ENCODE results near the gene PACS2. TPM values are rescaled to one million over a fixed set of nuclear protein-coding genes. Genes with fewer than 3 reads are reported as not detected.

PACS2 gene
- polyA plus RNA-seq, 3 donors from 2014 or later: 2.0 to 3.3 (median 2.7) TPM

DNA sequence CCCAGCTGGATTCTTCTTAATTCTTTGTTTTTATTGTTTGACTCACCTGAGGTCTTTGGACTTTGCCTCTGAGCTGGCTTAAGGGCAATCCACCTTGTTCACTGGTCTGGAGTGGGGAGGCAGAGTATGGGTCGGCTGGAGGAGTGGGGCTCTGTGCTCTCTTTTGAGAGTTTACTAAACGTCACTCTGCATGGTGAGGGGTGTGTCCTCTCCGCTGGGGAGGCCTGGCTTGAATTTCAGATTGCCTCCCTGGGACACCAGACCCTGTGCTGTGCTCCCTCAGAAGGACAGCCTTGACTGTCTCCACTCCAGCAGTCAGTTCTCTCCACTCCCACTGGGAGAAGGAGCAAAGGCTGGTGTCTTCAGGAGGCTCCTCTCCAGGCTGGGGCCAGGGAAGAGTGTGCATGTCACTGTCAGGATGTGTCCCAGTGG is 103.2 kb downstream of the PACS2 start:
- H3K4me3 Mint-ChIP-seq: peak overlapping the region; percentile 18 to 79 (median 37)
- H3K27ac Mint-ChIP-seq: peak overlapping the region in 1 of 6 donors; percentile 10
- peaks cover 10 to 12% (median 11%) of the 10 kb centered on the region in 3 donors for H3K27me3 Mint-ChIP-seq (ENCODE audit: low read depth in 3 of 3)

DNA sequence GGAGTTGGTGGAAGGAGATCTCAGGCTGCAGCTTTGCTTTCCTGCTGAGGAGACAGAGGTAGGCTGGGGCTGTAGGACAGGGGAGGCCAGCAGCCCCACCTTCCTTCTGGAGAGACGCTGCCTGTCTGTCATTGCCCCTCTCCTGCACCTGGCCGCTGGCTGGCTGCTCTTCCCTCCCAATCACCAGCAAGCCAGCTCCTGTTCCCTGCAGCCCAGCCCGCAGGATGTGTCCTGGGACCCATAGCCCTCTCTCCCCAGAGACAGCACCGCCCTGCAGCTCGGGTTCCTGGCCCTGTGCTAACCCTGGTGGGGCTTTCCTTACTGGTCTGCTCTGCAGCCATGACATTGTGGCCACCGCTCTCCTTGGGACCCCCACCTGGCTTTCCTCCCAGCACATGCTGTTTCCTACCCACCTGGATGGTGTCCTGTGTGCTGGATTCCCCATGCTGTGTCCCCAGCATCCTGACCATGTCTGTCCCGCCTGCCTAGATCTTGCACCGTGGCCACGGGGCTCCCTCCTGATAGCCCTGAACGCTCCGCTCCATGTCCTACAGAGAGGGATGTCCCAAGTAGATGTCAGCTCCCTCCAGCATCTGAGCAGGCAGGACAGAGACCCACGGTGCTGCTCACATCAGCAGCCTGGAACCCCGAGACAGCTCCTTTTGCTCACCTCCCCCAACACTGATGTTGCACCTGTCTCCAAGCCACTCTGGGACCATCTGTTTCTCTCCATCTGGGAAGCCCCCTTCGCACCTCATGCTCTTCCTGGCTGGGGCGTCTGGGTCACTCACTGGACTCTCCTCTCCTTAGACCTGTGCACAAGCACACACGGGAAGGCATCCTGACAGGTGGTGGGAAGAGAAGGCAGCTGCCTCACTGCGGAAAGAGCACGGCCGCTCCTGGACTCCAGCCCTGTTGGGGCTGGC is 104.0 kb downstream of the PACS2 start:
- Mint-ChIP-seq H3K36me3 (no peaks in the 10 kb centered on the region), H3K4me3 (peak overlapping the region; percentile 42 to 80 (median 67)), H3K9me3 (no peaks in the 10 kb centered on the region), H3K27ac (peak overlapping the region in 4 of 6 donors; percentile 21 to 67 (median 31)), H3K4me1 (peaks cover 30 to 37% of the 10 kb centered on the region in 2 donors), H3K27me3 (ENCODE audit: low read depth in 3 of 3) (peaks cover 5 to 9% (median 5%) of the 10 kb centered on the region in 3 donors)
- DNase-seq: no peak

More for the DNA sequence above, 103.2 kb downstream of the PACS2 start:
- Mint-ChIP-seq H3K36me3 (no peaks in the 10 kb centered on the region), H3K9me3 (no peaks in the 10 kb centered on the region), H3K4me1 (peaks cover 27 to 32% of the 10 kb centered on the region in 2 donors)
- DNase-seq: no peak

DNA sequence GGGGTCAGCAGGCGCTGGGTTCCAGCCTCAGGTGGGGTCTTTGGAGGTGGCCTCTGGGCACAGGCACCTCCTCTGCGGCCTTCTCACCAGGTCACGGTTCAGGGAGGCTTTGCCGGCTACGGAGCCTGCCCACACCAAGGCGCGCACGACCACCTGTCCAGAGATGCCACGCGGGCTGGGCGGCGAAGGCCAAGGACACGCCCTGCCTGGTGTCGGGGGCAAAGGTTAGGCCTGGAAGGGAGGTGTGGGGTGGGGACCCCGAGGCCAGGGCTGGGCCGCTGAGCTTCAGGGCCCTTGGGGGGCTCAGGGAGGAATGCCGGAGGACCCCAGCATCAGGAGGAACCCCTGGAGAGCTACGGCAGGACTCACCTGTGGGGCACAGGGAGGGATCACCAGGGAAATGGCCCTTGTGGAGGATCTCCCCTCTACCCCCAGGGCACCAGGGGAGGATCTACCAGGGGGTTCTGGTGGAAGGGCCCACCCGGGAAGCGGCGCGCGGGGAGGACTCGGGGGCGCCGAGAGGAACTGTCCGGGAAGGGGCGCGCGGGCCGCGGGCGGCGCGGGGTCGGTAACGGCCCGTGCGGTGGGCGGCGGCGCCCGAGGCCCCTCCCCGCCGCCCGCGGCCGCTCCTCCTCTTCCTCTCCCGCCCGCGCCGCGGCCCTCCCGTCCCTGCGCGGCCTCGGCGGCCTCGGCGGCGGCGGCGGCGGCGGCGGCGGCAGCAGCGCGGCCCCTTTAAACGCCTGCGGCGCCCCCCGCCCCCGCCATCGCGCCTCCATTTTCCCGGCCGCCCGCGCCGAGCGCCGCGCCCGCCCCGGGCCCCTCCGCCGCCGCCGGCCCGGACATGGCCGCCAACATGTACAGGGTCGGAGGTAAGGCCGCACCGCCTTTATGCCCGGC is 104.9 kb downstream of the PACS2 start, which contains the start of gene MTA1:
Gene MTA1, plus strand, starts transcription at position 633 of the 897 bp plus-strand sequence. Its CDS starts 209 bp downstream, at position 842.
- H3K27me3 Mint-ChIP-seq (ENCODE audit: low read depth in 3 of 3): peaks cover 5% of the 10 kb centered on the region in 3 donors
- peak within 1 kb of the TSS; percentile 70 to 85 (median 84) for H3K4me3 Mint-ChIP-seq
- peak within 1 kb of the TSS in 4 of 6 donors; percentile 62 to 85 (median 78) for H3K27ac Mint-ChIP-seq
- peak in 2 of 3 donors; percentile 52 to 57 for DNase-seq
- H3K9me3 Mint-ChIP-seq: no peaks in the 10 kb centered on the region
- peaks cover 32 to 41% of the 10 kb centered on the region in 2 donors for H3K4me1 Mint-ChIP-seq
- H3K36me3 Mint-ChIP-seq: no peaks in the 10 kb centered on the region

DNA sequence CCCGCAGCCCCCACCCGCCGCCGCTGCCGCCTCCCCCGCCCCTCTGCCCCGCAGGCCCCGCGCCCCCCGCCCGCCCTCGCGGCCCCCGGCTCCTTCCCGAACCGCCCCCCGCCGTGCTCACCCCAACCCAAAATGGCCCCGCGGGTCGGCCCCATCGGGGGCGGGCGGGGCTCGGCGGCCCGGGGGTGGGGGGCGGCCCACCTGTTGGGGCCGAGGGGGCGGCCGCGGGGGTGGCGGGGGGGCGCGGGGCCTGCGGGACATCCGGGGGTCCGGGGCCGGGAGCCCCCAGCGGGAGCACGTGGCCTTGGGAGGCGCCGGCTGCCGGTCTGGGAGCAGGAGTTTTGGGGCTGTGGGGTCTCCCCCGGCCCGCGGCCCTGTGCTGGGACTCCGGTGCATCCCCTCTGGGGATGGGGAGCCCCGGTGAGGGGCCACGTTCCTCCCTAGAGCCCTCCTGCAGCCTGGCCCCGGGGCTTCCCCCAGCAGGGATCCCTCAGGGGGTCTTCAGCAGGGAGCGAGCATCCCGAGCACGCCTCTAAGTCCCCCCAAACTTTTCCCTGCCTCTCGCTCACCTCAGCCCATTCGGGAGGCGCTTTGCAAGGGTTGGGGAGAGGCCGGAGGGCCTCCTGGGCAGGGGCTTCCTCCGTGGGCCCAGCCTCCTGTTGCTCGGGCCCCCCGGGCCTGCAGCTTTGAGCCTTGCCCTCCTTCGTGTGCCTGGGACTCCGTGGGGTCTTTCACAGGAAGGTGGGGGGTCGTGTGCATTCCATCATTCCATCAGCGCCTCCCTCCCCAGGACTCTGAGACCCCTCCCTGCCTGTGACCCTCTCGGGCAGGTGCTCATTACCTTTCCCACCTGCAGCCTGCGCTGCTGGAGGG is 105.8 kb downstream of the PACS2 start:
- Mint-ChIP-seq H3K9me3 (no peaks in the 10 kb centered on the region), H3K4me1 (peaks cover 30 to 37% of the 10 kb centered on the region in 2 donors), H3K4me3 (peak overlapping the region; percentile 70 to 85 (median 84)), H3K27ac (peak overlapping the region in 4 of 6 donors; percentile 62 to 85 (median 76)), H3K36me3 (no peaks in the 10 kb centered on the region), H3K27me3 (ENCODE audit: low read depth in 3 of 3) (peaks cover 5% of the 10 kb centered on the region in 3 donors)
- no peak for DNase-seq

DNA sequence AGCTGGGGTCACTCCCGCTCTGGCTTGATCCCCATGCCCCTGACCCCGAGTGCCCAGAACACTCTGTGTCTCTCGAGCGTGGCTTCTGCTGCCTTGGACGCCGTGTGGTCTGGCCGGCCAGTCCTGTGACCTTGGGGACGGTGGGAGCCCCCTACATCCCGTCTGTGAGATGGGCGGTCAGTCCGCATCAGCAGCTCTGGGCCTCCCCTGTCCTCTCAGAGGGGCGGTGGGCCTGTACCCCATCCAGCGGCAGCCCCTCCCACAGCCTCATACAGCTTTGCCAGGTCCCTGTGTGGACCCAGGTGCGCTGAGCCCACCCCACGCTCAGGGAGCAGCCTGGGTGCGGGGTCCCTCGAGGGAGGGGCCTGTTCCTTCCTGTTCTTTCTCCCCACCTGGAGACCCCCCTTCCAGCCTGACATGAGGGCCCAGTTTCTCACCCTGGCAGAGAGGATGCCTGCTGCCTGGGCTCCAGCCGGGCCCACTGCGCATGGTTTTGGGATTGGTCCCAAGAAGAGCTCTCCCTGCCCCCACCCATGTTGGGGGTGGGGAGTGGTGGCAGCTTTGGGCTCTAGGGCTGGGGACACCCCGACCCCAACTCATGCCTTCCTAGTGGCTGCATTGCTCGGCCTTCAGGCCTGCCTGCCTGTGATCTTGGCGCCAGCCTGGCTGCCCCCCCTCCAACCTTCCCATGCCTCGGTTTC is 106.6 kb downstream of the PACS2 start:
- no peaks in the 10 kb centered on the region for H3K36me3 Mint-ChIP-seq
- peak overlapping the region; percentile 70 to 85 (median 84) for H3K4me3 Mint-ChIP-seq
- peaks cover 5% of the 10 kb centered on the region in 3 donors for H3K27me3 Mint-ChIP-seq (ENCODE audit: low read depth in 3 of 3)
- DNase-seq: no peak
- H3K27ac Mint-ChIP-seq: peak overlapping the region; percentile 11 to 85 (median 68)
- H3K4me1 Mint-ChIP-seq: peaks cover 29 to 36% of the 10 kb centered on the region in 2 donors
- no peaks in the 10 kb centered on the region for H3K9me3 Mint-ChIP-seq

DNA sequence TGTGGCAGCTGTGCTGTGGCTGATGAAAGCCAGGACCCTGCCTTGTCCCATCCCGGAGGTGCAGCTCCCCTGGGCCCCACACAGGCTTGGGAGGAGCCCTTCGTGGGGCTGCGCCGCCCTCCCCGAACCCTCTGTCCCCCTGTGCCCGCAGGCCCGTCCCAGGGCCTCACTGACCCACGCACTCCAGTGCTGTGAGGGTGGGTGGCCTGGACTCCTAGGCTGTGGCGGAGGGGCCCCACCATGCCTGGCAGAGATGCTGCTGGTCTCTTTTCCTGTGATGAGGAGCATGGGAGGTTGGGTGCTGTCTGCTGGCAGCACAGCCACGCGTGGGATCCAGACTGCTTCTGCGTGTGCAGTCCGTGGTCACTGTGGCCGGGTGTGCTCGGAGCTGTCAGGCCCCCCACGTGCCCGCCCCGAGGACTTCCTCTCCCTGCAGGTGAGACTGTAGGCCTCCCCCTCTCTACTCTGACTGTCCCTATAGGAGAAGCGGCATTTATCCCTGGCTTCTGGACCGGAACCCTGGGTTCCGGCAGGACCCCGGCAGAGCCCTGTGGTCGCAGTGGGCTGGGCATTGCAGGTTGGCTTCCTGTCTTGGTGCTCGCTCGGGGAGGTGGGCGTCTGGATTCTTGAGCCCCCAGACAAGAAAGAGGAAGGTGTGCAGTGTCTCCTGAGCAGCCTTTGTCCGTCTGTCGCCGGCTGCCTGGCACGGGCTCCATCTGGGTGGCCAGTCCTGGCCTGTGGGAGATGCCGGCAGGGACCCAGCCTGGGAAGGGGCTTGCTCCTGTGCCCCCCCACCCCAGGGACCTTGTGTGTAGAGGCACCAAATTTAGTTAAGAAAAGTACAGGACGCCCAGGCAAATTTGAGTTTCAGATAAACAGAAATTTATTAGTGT is 107.4 kb downstream of the PACS2 start:
- peak in 1 of 3 donors; percentile 37 for DNase-seq
- Mint-ChIP-seq H3K36me3 (peaks cover 0 to 1% (median 0%) of the 10 kb centered on the region in 3 donors), H3K27me3 (ENCODE audit: low read depth in 3 of 3) (peaks cover 3 to 5% (median 5%) of the 10 kb centered on the region in 3 donors), H3K4me1 (peaks cover 36% of the 10 kb centered on the region in 2 donors), H3K27ac (peak overlapping the region; percentile 63 to 81 (median 78)), H3K9me3 (no peaks in the 10 kb centered on the region), H3K4me3 (peak overlapping the region; percentile 54 to 85 (median 80))

DNA sequence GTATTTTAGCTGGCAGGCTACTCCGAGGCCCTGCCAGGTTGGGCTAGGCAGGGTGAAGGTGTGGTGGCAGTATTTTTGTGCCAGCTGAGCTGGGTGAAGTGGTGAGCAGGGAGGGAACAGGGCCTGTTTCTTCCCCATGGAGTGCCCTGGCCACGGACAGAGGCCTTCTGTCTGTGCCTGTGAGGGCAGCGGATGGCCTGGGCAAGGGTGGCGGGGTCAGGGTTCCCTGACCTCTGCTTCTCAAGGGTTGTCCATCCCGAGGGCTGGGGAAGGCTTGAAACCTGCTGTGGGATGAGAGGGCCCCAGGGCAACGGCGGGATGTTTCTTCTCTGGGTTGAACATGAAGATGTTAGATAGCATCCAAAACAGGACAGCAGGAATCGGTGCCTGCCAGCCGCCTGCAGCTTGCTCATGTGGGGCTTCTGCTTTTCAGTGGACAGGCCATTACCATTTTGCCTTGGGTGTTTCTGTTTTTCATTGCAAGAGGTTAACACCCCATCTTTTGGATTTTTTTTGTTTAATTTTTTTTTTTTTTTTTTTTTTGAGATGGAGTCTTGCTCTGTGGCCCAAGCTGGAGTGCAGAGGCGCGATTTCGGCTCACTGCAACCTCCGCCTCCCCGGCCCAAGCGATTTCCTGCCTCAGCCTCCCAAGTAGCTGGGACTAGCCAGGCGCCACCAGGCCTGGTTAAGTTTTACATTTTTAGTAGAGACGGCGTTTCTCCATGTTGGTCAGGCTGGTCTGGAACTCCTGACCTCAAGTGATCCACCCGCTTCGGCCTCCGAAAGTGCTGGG is 108.3 kb downstream of the PACS2 start:
- Mint-ChIP-seq H3K9me3 (no peaks in the 10 kb centered on the region), H3K4me1 (peaks cover 43 to 45% of the 10 kb centered on the region in 2 donors), H3K4me3 (peak overlapping the region in 2 of 5 donors; percentile 9 to 21), H3K27me3 (ENCODE audit: low read depth in 3 of 3) (peaks cover 3 to 5% (median 5%) of the 10 kb centered on the region in 3 donors), H3K36me3 (peaks cover 0 to 3% (median 0%) of the 10 kb centered on the region in 3 donors), H3K27ac (peak overlapping the region; percentile 28 to 81 (median 70))
- DNase-seq: no peak

DNA sequence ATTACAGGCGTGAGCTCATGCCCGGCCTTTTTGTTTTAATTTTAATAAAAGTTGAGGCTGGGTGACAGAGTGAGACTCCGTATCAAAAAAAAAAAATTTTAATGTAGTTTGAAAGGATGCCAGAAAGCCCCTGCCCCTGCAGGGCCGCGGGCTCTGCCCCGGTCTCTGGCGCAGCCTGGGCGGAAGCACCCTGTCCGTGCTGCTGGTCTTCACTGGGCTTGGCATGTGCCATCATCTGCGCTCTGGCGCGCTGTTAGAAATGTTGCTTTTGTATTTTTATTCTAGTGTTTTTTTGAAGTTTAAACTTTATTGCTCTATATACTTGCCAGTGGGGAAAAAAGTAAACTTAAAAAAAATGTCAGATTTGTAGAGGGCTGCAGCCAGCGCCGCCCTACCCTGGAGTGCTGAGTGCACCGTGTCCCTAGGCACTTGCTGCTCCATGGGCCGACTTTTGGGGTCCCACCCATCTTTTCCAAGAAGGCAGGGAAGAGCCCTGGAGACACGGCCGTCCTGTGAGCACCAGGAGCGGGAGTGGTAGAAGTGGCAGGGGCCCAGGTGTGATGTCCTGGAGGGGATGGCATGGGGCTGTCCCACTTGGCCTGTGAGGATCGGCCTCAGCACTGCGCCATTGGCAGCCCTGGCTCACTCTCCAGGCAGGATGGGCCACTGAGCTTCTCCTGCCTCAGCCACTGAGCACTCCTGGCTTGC is 109.1 kb downstream of the PACS2 start:
- peak overlapping the region in 1 of 6 donors; percentile 57 for H3K27ac Mint-ChIP-seq
- peak overlapping the region in 3 of 5 donors; percentile 9 to 46 (median 21) for H3K4me3 Mint-ChIP-seq

DNA sequence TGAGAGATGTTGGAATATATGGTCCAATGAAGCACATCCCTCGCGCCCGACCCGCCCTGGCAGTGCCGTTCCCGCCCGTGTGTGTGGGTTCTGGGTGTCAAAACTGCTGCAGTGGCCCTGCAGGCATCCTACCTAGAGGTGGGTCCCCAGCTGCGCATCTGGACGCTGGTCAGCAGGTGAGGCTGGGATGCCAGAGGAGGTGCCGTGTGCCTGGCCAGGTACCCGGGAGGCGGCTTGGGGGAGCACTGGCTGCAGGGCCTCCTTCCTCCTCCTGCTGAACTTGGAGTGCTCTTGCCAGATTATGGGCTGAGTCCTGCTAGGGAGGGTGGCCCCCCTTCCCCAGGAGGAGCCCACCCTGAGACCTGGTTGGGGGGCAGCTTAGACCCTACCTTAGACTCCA is 110.3 kb downstream of the PACS2 start:
- peaks cover 45 to 51% of the 10 kb centered on the region in 2 donors for H3K4me1 Mint-ChIP-seq
- H3K4me3 Mint-ChIP-seq: no peak overlapping the region
- peaks cover 2 to 4% (median 3%) of the 10 kb centered on the region in 3 donors for H3K27me3 Mint-ChIP-seq (ENCODE audit: low read depth in 3 of 3)
- DNase-seq: no peak
- H3K27ac Mint-ChIP-seq: peak overlapping the region in 1 of 6 donors; percentile 17
- H3K36me3 Mint-ChIP-seq: peaks cover 0 to 3% (median 0%) of the 10 kb centered on the region in 3 donors
- no peaks in the 10 kb centered on the region for H3K9me3 Mint-ChIP-seq

More for the DNA sequence above, 109.1 kb downstream of the PACS2 start:
- DNase-seq: no peak
- Mint-ChIP-seq H3K27me3 (ENCODE audit: low read depth in 3 of 3) (peaks cover 2 to 4% (median 3%) of the 10 kb centered on the region in 3 donors), H3K36me3 (peaks cover 0 to 3% (median 0%) of the 10 kb centered on the region in 3 donors), H3K4me1 (peaks cover 47 to 51% of the 10 kb centered on the region in 2 donors), H3K9me3 (no peaks in the 10 kb centered on the region)

DNA sequence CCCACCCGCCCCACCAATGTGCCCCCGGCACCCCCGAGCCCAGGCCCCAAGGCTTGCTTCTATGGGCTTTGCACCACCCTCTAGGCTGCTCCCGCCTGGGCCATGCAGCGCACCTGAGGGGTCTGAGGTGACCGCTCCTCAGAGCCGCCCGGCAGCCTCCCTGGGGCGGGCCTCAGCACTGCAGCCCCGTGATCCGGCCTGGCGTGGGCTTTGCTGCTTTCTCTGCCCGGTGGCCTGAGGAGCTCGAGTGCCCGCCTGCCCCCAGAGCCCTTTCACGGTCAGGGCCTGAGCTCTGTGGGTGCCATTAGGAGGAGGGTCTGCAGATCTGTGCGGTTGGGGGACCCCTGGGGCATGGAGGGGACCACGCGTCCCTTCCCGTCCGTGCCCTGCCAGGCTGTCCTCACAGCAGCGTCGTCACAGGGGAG is 111.3 kb downstream of the PACS2 start:
- H3K4me1 Mint-ChIP-seq: peaks cover 42 to 54% of the 10 kb centered on the region in 2 donors
- no peaks in the 10 kb centered on the region for H3K9me3 Mint-ChIP-seq
- peaks cover 2 to 4% (median 2%) of the 10 kb centered on the region in 3 donors for H3K27me3 Mint-ChIP-seq (ENCODE audit: low read depth in 3 of 3)
- H3K4me3 Mint-ChIP-seq: no peak overlapping the region
- no peak for DNase-seq
- H3K36me3 Mint-ChIP-seq: peaks cover 0 to 3% (median 0%) of the 10 kb centered on the region in 3 donors
- no peak overlapping the region for H3K27ac Mint-ChIP-seq
